PC-3 (cell line): ENCODE data around the gene PRSS21. TPM values are rescaled to one million over a fixed set of nuclear protein-coding genes. Genes with fewer than 3 reads are reported as not detected.

Source experiments
- ATAC-seq: fragments of 200-7000 bp; cut with Tn5 transposase; 2 replicates; pipeline ENCODE4 v1.9.1; 2020; ENCODE audit warnings: mild to moderate bottlenecking, moderate library complexity
- BruUV-seq: library from RNA; stranded (reverse); fragments of 400-500 nt; replicated peaks from 2 replicates; lab custom pipeline; 2021; lab: Mats Ljungman, UMichigan
- CTCF ChIA-PET: fragments of 300-600 bp; sonication (Branson Sonifier 250); formaldehyde crosslinking; loops from one replicate; lab custom pipeline; 2022; ENCODE audit warnings: antibody characterized with exemption; lab: Charles Lee
- POLR2A ChIA-PET: fragments of 300-600 bp; sonication (Branson Sonifier 250); formaldehyde crosslinking; loops from one replicate; lab custom pipeline; 2022; ENCODE audit warnings: antibody characterized with exemption; ENCODE audit not compliant: unreplicated experiment; lab: Charles Lee
- DNase-seq: peaks from one replicate; pipeline ENCODE4 v3.0.0-alpha.2; 2015
- H2AFZ ChIP-seq: fragments of 300-600 bp; sonication (generic); 2 replicates; pipeline ENCODE4 v1.6.0; 2016; ENCODE audit warnings: antibody characterized with exemption, low read length
- H3F3A ChIP-seq: fragments of 300-600 bp; sonication (generic); one replicate; pipeline ENCODE4 v1.6.0; 2017; ENCODE audit warnings: antibody characterized with exemption, low read length, control low read depth, mild to moderate bottlenecking; ENCODE audit not compliant: unreplicated experiment
- H3K27ac ChIP-seq: fragments of 300-600 bp; sonication (generic); 2 replicates; pipeline ENCODE4 v1.5.1; 2016; ENCODE audit warnings: mild to moderate bottlenecking, low read length
- H3K27me3 ChIP-seq: fragments of 300-600 bp; sonication (generic); 2 replicates; pipeline ENCODE4 v1.6.1; 2016; ENCODE audit warnings: low read length, mixed read lengths
- H3K36me3 ChIP-seq: fragments of 300-600 bp; sonication (generic); 2 replicates; pipeline ENCODE4 v1.6.1; 2016; ENCODE audit warnings: low read depth, mixed run types, low read length, mixed read lengths
- H3K4me1 ChIP-seq: fragments of 300-600 bp; sonication (generic); 2 replicates; pipeline ENCODE4 v1.5.1; 2016; ENCODE audit warnings: low read length; ENCODE audit not compliant: insufficient read depth
- H3K4me2 ChIP-seq: fragments of 300-600 bp; sonication (generic); 2 replicates; pipeline ENCODE4 v1.6.0; 2016; ENCODE audit warnings: low read length
- H3K4me3 ChIP-seq: fragments of 300-600 bp; sonication (generic); 2 replicates; pipeline ENCODE4 v1.5.1; 2016; ENCODE audit warnings: mild to moderate bottlenecking, low read length, mixed read lengths
- H3K79me2 ChIP-seq: fragments of 300-600 bp; sonication (generic); 2 replicates; pipeline ENCODE4 v1.6.1; 2017; ENCODE audit warnings: low read length, mixed read lengths
- H3K9ac ChIP-seq: fragments of 300-600 bp; sonication (generic); 2 replicates; pipeline ENCODE4 v1.6.0; 2016; ENCODE audit warnings: mild to moderate bottlenecking, low read length
- H3K9me2 ChIP-seq: fragments of 300-600 bp; sonication (generic); replicated peaks from 2 replicates; pipeline ENCODE4 v1.6.1; 2016; ENCODE audit warnings: mixed run types, low read length, mixed read lengths
- H3K9me3 ChIP-seq: fragments of 300-600 bp; sonication (generic); 2 replicates; pipeline ENCODE4 v1.6.1; 2016; ENCODE audit warnings: low read length, mixed read lengths
- H4K20me1 ChIP-seq: fragments of 300-600 bp; sonication (generic); 2 replicates; pipeline ENCODE4 v1.6.1; 2016; ENCODE audit warnings: low read length, mixed read lengths
- CTCF ChIP-seq: fragments of 300-600 bp; sonication (generic); conservative IDR thresholded peaks from 2 replicates; pipeline ENCODE4 v1.5.1; 2017; ENCODE audit warnings: antibody characterized with exemption, low read depth, mild to moderate bottlenecking, low read length
- EZH2 ChIP-seq: fragments of 300-600 bp; sonication (generic); IDR thresholded peaks from one replicate; pipeline ENCODE4 v1.6.1; 2017; ENCODE audit warnings: antibody characterized with exemption, mild to moderate bottlenecking, low read length; ENCODE audit not compliant: unreplicated experiment
- EZH2phosphoT487 ChIP-seq: fragments of 300-600 bp; sonication (generic); IDR thresholded peaks from 2 replicates; pipeline ENCODE4 v1.6.1; 2018; ENCODE audit warnings: mild to moderate bottlenecking, antibody characterized with exemption, low read length, borderline replicate concordance
- intact Hi-C: fragments of 100-400 bp; cut with micrococcal nuclease; formaldehyde crosslinking; loops from 2 replicates; pipeline ENCODE4 v1.9.0; 2023
- total RNA-seq: library from RNA; depleted of rRNA; stranded (reverse); fragments of >200 nt; gene quantifications from 2 replicates; pipeline ENCODE4 v1.2.3, GENCODE V29; 2014

PRSS21 gene
- total RNA-seq, 1 experiment from 2014 or later: not detected

DNA sequence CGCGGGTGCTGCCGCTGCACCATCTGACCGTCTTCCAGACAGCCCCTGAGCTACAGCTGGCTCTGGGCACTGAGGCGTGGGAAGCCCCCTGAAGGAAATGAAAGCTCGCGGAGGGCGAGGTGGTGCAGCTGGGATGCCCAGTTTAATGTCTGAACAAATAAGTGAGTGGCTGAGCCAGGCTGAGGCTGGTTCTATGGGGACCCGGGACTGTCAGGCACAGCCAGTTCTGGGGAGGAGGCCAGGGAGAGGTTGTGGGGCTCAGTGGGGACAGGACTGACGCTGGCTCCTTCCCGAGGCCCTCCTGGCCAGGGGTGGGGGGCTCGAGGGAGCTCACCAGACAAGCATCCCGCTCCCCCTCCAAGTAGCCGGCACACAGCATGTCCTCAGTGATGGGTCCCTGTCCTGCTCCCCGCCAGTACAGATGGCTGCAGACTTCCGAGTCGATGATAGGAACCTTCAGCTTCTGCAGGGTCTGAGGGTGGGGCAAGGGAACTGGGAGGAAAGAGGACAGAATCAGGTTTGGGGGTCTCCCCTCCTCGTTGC lies 36.6 kb downstream of the PRSS21 start:
- intact Hi-C loops: loop anchor here (1.0 kb wide), 1 partner anchor 15 kb away; no protein-coding TSS in a partner anchor
- no peak overlapping the region for H3K4me3 ChIP-seq
- no peak overlapping the region for H3K9ac ChIP-seq
- ChIA-PET POLR2A (no interaction called here), CTCF (no interaction called here)
- peaks cover 6% of the 10 kb centered on the region; the same call in 1 of the 2 replicates for H3K79me2 ChIP-seq
- H3K9me2 ChIP-seq: no peaks in the 10 kb centered on the region
- ATAC-seq (no peak), DNase-seq (no peak)
- H3K9me3 ChIP-seq: no peaks in the 10 kb centered on the region
- H3K4me2 ChIP-seq: no peak overlapping the region
- H3K4me1 ChIP-seq: peaks cover 12% of the 10 kb centered on the region
- TF ChIP-seq CTCF (no peak), EZH2 (no peak), EZH2phosphoT487 (no peak)
- no peaks in the 10 kb centered on the region for H3K27me3 ChIP-seq
- BruUV-seq: no TSS peak
- no peaks in the 10 kb centered on the region for H4K20me1 ChIP-seq
- H2AFZ ChIP-seq: no peak overlapping the region
- H3K36me3 ChIP-seq: 0 out of 2 replicates have a peak, but pooled peaks cover 3% of the 10 kb centered on the region
- H3K27ac ChIP-seq: no peak overlapping the region
- H3F3A ChIP-seq: no peaks in the 10 kb centered on the region

DNA sequence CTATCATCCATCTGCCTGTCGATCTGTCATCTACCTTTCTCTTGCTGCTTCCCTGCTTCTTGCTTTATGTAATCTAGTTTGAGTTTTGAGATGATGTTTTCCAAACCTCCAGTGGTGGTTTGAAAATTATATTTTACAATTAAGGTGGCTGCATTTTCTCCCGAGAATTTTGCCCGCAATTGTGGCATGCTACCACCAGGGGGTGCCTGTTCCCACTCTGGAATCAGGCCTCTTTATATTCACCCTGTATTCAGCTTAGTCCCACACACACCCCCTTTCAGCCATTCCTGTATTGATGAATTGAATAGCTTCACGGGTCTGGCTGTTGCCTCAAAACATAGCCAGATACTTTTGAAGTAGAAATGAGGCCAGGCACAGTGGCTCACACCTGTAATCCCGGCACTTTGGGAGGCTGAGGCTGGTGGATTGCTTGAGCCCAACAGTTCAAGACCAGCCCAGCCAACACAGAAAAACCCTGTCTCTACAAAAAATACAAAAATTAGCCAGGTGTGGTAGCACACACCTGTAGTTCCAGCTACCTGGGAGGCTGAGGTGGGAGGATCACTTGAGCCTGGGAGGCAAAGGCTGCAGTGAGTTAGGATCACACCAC lies 37.8 kb downstream of the PRSS21 start:
- no peak for ATAC-seq
- no peak overlapping the region for H3K9ac ChIP-seq
- TF ChIP-seq EZH2 (no peak), EZH2phosphoT487 (no peak), CTCF (peak; percentile 79)
- BruUV-seq: no TSS peak
- no peak overlapping the region for H2AFZ ChIP-seq
- POLR2A ChIA-PET: no interaction called here
- H3K9me3 ChIP-seq: no peaks in the 10 kb centered on the region
- peaks cover 21% of the 10 kb centered on the region for H3K4me1 ChIP-seq
- peak; percentile 51 for DNase-seq
- H3K36me3 ChIP-seq: 0 out of 2 replicates have a peak, but pooled peaks cover 3% of the 10 kb centered on the region
- no peaks in the 10 kb centered on the region for H3F3A ChIP-seq
- H3K27me3 ChIP-seq: no peaks in the 10 kb centered on the region
- no peak overlapping the region for H3K27ac ChIP-seq
- no peaks in the 10 kb centered on the region for H3K9me2 ChIP-seq
- CTCF ChIA-PET: interaction anchor here (0.6 kb wide), 2 partner anchors 13 to 28 kb away, joined by 3 to 4 read pairs; partner anchors contain the start of gene FLYWCH2
- no peak overlapping the region for H3K4me3 ChIP-seq
- intact Hi-C loops: loop anchor here (1.0 kb wide), 1 partner anchor 13 kb away; no protein-coding TSS in a partner anchor
- no peaks in the 10 kb centered on the region for H4K20me1 ChIP-seq
- no peak overlapping the region for H3K4me2 ChIP-seq
- H3K79me2 ChIP-seq: peaks cover 6% of the 10 kb centered on the region; the same call in 1 of the 2 replicates

DNA sequence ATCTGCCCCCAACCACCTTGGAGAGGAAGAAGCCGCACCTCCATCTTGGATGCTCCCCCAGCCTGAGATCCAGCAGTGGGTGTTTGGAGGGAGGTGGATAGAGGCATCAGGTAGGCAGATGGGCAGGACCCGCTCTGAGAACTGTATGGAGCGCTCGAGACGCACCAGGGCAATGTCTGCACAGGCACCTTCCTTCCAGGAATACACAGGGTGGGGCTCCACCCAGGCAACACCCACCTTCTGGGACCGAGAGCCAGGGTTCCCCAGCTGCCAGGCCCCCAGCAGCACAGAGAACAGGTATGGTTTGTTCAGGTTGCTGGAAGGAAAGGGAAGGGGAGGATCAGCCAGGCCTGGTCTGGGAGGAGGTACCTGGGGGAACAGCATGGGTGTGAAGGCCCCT lies 38.5 kb downstream of the PRSS21 start:
- ATAC-seq (no peak), DNase-seq (no peak)
- H3K9me3 ChIP-seq: no peaks in the 10 kb centered on the region
- H3K27ac ChIP-seq: no peak overlapping the region
- intact Hi-C loops: no loop called here
- BruUV-seq: no TSS peak
- POLR2A ChIA-PET: no interaction called here
- no peak overlapping the region for H3K4me3 ChIP-seq
- no peaks in the 10 kb centered on the region for H4K20me1 ChIP-seq
- H3K36me3 ChIP-seq: 0 out of 2 replicates have a peak, but pooled peaks cover 3% of the 10 kb centered on the region
- CTCF ChIA-PET: no interaction called here
- H3F3A ChIP-seq: no peaks in the 10 kb centered on the region
- peaks cover 24% of the 10 kb centered on the region for H3K4me1 ChIP-seq
- TF ChIP-seq EZH2 (no peak), CTCF (no peak), EZH2phosphoT487 (no peak)
- H3K27me3 ChIP-seq: no peaks in the 10 kb centered on the region
- no peak overlapping the region for H3K4me2 ChIP-seq
- H3K79me2 ChIP-seq: peaks cover 6% of the 10 kb centered on the region; the same call in 1 of the 2 replicates
- H3K9ac ChIP-seq: no peak overlapping the region
- no peaks in the 10 kb centered on the region for H3K9me2 ChIP-seq
- no peak overlapping the region for H2AFZ ChIP-seq
